Measurements from ENCODE around the gene ZNF8.

The ZNF8 gene

DNA sequence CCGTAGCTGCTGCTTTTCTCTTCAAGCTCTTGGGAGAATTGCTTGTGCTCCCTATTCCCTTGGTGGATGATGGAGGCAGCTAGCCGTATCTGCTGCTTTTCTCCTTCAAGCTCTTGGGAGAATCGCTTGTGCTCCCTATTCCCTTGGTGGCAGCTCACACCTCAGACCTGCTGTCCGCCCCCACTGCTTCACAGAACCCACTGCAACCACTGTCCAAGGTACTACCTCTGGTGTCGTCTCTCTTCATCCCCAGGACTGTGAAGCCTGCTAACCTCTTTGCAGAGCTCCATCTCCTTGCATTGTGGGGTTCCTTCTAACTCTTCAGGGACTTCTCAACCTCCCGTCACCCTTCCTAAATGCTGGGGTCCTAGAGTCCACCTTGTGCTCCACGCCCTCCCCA, 21.9 kb downstream of the ZNF8 start:
- H2AFZ ChIP-seq (ENCODE audit: low read length), result no peak overlapping the region
- TF ChIP-seq EZH2 (optimal IDR thresholded peaks at IDR 0.05; ENCODE audit: low read depth, low read length) (no peak), EZH2phosphoT487 (IDR thresholded peaks at IDR 0.05; ENCODE audit: low read length) (no peak)
- TF ChIP-seq, protein P1, sequence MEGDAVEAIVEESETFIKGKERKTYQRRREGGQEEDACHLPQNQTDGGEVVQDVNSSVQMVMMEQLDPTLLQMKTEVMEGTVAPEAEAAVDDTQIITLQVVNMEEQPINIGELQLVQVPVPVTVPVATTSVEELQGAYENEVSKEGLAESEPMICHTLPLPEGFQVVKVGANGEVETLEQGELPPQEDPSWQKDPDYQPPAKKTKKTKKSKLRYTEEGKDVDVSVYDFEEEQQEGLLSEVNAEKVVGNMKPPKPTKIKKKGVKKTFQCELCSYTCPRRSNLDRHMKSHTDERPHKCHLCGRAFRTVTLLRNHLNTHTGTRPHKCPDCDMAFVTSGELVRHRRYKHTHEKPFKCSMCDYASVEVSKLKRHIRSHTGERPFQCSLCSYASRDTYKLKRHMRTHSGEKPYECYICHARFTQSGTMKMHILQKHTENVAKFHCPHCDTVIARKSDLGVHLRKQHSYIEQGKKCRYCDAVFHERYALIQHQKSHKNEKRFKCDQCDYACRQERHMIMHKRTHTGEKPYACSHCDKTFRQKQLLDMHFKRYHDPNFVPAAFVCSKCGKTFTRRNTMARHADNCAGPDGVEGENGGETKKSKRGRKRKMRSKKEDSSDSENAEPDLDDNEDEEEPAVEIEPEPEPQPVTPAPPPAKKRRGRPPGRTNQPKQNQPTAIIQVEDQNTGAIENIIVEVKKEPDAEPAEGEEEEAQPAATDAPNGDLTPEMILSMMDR (IDR thresholded peaks at IDR 0.05; ENCODE audit: low read length), result no peak
- H3F3A ChIP-seq (ENCODE audit: insufficient read depth, low read length), result no peaks in the 10 kb centered on the region
- DNase-seq, result no peak
- no peak overlapping the region for H3K4me2 ChIP-seq (ENCODE audit: low read depth, low read length)
- H4K20me1 ChIP-seq (ENCODE audit: insufficient read depth, low read length), result no peaks in the 10 kb centered on the region
- H3K79me2 ChIP-seq (ENCODE audit: low read length), result peaks cover 3% of the 10 kb centered on the region
- H3K27ac ChIP-seq (ENCODE audit: low read length), result no peak overlapping the region
- no peaks in the 10 kb centered on the region for H3K9me2 ChIP-seq (replicated peaks; ENCODE audit: insufficient read depth, low read length)
- H3K4me1 ChIP-seq (ENCODE audit: low read length), result no peaks in the 10 kb centered on the region
- H3K27me3 ChIP-seq (replicated peaks; ENCODE audit: insufficient read depth, low read length), result no peaks in the 10 kb centered on the region
- H3K4me3 ChIP-seq (ENCODE audit: low read length), result no peak overlapping the region
- H3K9ac ChIP-seq (ENCODE audit: low read length), result no peak overlapping the region
- H3K36me3 ChIP-seq (replicated peaks; ENCODE audit: insufficient read depth, low read length), result no peaks in the 10 kb centered on the region
- no peaks in the 10 kb centered on the region for H3K9me3 ChIP-seq (replicated peaks; ENCODE audit: insufficient read depth, low read length)

DNA sequence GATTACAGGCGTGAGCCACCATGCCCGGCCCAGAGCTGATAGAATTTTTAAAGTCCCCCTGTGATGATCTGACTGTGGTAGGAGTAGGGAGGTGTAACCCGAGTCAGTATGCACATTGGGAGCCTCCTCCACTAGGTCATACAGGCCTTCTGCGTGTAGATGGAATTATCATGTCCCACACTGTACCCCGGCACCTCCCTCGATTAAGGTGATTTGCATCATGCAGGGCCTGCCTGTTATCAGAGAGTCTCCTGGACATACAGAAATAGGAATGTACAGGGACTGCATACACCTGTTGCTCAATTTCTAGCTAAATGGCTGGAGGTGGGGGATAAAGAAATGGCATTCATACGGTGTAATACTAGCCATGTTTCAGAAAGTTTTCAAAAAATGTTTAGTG, 25.5 kb downstream of the ZNF8 start:
- TF ChIP-seq EZH2 (optimal IDR thresholded peaks at IDR 0.05; ENCODE audit: low read depth, low read length), result no peak
- TF ChIP-seq, protein P1 (IDR thresholded peaks at IDR 0.05; ENCODE audit: low read length), result no peak
- TF ChIP-seq EZH2phosphoT487 (IDR thresholded peaks at IDR 0.05; ENCODE audit: low read length), result no peak
- Histone ChIP-seq H3K9me3 (replicated peaks; ENCODE audit: insufficient read depth, low read length) (no peaks in the 10 kb centered on the region), H3F3A (ENCODE audit: insufficient read depth, low read length) (no peaks in the 10 kb centered on the region), H3K4me1 (ENCODE audit: low read length) (no peaks in the 10 kb centered on the region), H3K9me2 (replicated peaks; ENCODE audit: insufficient read depth, low read length) (no peaks in the 10 kb centered on the region), H3K79me2 (ENCODE audit: low read length) (peaks cover 23% of the 10 kb centered on the region), H3K36me3 (replicated peaks; ENCODE audit: insufficient read depth, low read length) (peaks cover 16% of the 10 kb centered on the region; the same call in 1 of the 2 replicates), H3K9ac (ENCODE audit: low read length) (no peak overlapping the region), H2AFZ (ENCODE audit: low read length) (peak overlapping the region; percentile 89; the same call in 1 of the 2 replicates), H3K4me3 (ENCODE audit: low read length) (no peak overlapping the region), H3K27ac (ENCODE audit: low read length) (no peak overlapping the region), H3K4me2 (ENCODE audit: low read depth, low read length) (no peak overlapping the region), H3K27me3 (replicated peaks; ENCODE audit: insufficient read depth, low read length) (no peaks in the 10 kb centered on the region), H4K20me1 (ENCODE audit: insufficient read depth, low read length) (no peaks in the 10 kb centered on the region)
- no peak for DNase-seq

GRCh38 chr19:58304748-58305064, 26.0 kb downstream of the ZNF8 start:
- Histone ChIP-seq H3K4me1 (ENCODE audit: low read length) (no peaks in the 10 kb centered on the region), H3F3A (ENCODE audit: insufficient read depth, low read length) (no peaks in the 10 kb centered on the region), H3K79me2 (ENCODE audit: low read length) (peaks cover 23% of the 10 kb centered on the region), H3K4me2 (ENCODE audit: low read depth, low read length) (peak overlapping the region; percentile 58), H3K27me3 (replicated peaks; ENCODE audit: insufficient read depth, low read length) (no peaks in the 10 kb centered on the region), H3K4me3 (ENCODE audit: low read length) (peak overlapping the region; percentile 78), H3K9ac (ENCODE audit: low read length) (no peak overlapping the region), H3K9me3 (replicated peaks; ENCODE audit: insufficient read depth, low read length) (no peaks in the 10 kb centered on the region), H3K9me2 (replicated peaks; ENCODE audit: insufficient read depth, low read length) (no peaks in the 10 kb centered on the region), H3K27ac (ENCODE audit: low read length) (no peak overlapping the region), H2AFZ (ENCODE audit: low read length) (peak overlapping the region; percentile 89), H4K20me1 (ENCODE audit: insufficient read depth, low read length) (no peaks in the 10 kb centered on the region), H3K36me3 (replicated peaks; ENCODE audit: insufficient read depth, low read length) (peaks cover 16% of the 10 kb centered on the region; the same call in 1 of the 2 replicates)
- TF ChIP-seq EZH2 (optimal IDR thresholded peaks at IDR 0.05; ENCODE audit: low read depth, low read length) (no peak), EZH2phosphoT487 (IDR thresholded peaks at IDR 0.05; ENCODE audit: low read length) (no peak)
- TF ChIP-seq, protein P1 (IDR thresholded peaks at IDR 0.05; ENCODE audit: low read length), result no peak
- no peak for DNase-seq
